GM12872 (cell line): Measurements from ENCODE around the gene MCAM.

Experiments used
- CTCF ChIP-seq: IDR thresholded peaks from 3 replicates; pipeline ENCODE4 v1.5.1; 2011; ENCODE audit warnings: low read depth, mild to moderate bottlenecking, low read length, moderate library complexity; ENCODE audit not compliant: insufficient read depth

Gene MCAM

GRCh38 chr11:119343726-119344125 lies 26.8 kb upstream of the MCAM start:
- TF ChIP-seq CTCF: no peak

- no peak for TF ChIP-seq CTCF
Measured at GRCh38 chr11:119342362-119343130, 25.6 kb upstream of the MCAM start.

DNA sequence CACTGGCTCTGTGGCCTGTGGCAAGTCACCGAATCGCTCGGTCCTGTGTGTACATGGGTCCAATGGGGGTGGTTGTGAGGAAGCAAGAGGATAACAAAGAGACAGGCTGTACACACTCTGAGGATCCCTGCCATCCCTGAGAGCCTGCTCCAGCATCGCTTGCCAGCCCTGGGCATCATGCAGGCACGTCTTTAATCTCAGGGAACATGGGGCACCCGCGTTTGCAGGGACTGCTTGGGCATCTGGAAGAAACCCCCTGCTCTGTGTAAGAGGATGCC lies 25.0 kb upstream of the MCAM start:
- no peak for TF ChIP-seq CTCF

GRCh38 chr11:119341222-119342022 lies 24.5 kb upstream of the MCAM start:
- TF ChIP-seq CTCF: no peak

GRCh38 chr11:119340335-119341221 lies 23.6 kb upstream of the MCAM start, which contains the start of gene C1QTNF5:
TSS of gene C1QTNF5 (minus strand) at chr11:119340883. CDS start at chr11:119340397, 486 bp downstream.
- no peak for TF ChIP-seq CTCF

GRCh38 chr11:119339589-119340334 lies 22.8 kb upstream of the MCAM start:
- TF ChIP-seq CTCF: peak; percentile 74
